Measurements from ENCODE around the gene GPR151.
A peak's percentile ranks its signal among the peaks of the same experiment; 100 is the strongest.

- peak; percentile 40 for TF ChIP-seq CTCF (conservative IDR thresholded peaks at IDR 0.05; ENCODE audit: low read length)
- TF ChIP-seq EZH2phosphoT487 (IDR thresholded peaks at IDR 0.05; ENCODE audit: borderline replicate concordance, low read depth, low read length): no peak
These were observed 12.2 kb upstream of the GPR151 start for GRCh38 chr5:146528236-146528635.

Measured in OCI-LY7 (cell line).